Activated T-helper 17 cell treated with anti-CD3 and anti-CD28 coated beads, Interleukin-2, amount 50 U/mL, for 72 hours (primary cell): ENCODE measurements around the gene STARD8. TPM values are rescaled to one million over a fixed set of nuclear protein-coding genes. Genes with fewer than 3 reads are reported as not detected.
"Not testable (repeated sequence)": the region's sequence is repeated elsewhere in the genome, so short reads cannot be mapped to it uniquely, and the experiment has no call there.

ENCODE experiments used
- ATAC-seq: fragments of 150-1000 bp; cut with Tn5 transposase; replicated peaks from 2 replicates; pipeline ENCODE4 v1.10.0; 2021; ENCODE audit warnings: mild to moderate bottlenecking, moderate library complexity
- H3K27ac Mint-ChIP-seq: one replicate; pipeline ENCODE4 v1.8.0; 2022; ENCODE audit warnings: mixed read lengths
- H3K27me3 Mint-ChIP-seq: one replicate; pipeline ENCODE4 v1.8.0; 2022; ENCODE audit warnings: mixed read lengths
- H3K36me3 Mint-ChIP-seq: one replicate; pipeline ENCODE4 v1.8.0; 2022; ENCODE audit warnings: low read depth, mild to moderate bottlenecking, mixed read lengths
- H3K4me1 Mint-ChIP-seq: one replicate; pipeline ENCODE4 v1.8.0; 2022; ENCODE audit warnings: mixed read lengths
- H3K4me3 Mint-ChIP-seq: one replicate; pipeline ENCODE4 v1.8.0; 2022; ENCODE audit warnings: mild to moderate bottlenecking, mixed read lengths
- H3K9me3 Mint-ChIP-seq: one replicate; pipeline ENCODE4 v1.8.0; 2022; ENCODE audit warnings: mixed read lengths
- total RNA-seq, 2 donors: library from RNA; stranded (reverse); gene quantifications; one replicate each; pipeline ENCODE4 v1.2.3, GENCODE V29; 2022

STARD8 gene
- total RNA-seq, 2 donors from 2014 or later, result 0.52 to 1.8 TPM

DNA sequence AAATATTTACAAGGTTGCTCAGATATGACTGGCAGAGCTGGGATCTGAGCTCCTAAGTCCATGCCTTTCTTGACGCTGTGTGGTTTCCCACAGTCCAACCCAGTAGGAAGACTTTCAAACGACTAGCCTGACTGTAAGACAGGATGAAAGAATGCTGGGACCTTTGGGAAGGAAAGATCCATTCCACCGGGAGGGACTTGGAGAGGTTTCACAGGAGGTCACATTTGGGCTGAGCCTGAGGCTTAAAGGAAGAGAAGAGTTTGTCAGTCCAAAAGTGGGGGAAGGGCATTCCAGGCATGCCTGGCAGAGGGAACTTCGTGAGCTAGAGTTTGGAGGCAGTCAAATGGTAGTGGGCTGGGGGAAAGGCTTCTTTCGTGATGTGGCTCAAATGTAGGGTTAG is 1.5 kb downstream of the STARD8 start:
- Mint-ChIP-seq H3K4me1 (peaks cover 5% of the 10 kb centered on the region), H3K36me3 (no peaks in the 10 kb centered on the region), H3K9me3 (no peaks in the 10 kb centered on the region), H3K27me3 (peaks cover 13% of the 10 kb centered on the region), H3K27ac (no peak overlapping the region), H3K4me3 (no peak overlapping the region)
- no peak for ATAC-seq

DNA sequence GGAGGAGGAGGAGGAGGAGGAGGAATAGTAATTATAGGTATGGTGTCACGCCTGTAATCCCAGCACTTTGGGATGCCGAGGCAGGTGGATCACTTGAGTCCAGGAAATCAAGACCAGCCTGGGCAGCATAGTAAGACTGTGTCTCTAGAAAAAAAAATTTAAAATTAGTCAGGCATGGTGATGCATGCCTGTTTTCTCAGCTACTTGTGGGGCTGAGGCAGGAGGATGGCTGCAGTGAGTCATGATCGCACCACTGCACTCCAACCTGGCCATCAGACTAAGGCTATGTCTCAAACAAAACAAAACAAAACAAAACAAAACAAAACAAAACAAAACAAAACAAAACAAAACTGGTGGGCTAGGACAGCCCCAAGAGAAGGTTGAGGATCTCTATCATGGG is 3.0 kb downstream of the STARD8 start:
- no peak overlapping the region for H3K4me3 Mint-ChIP-seq
- H3K9me3 Mint-ChIP-seq, result no peaks in the 10 kb centered on the region
- ATAC-seq, result peak; percentile 48
- H3K36me3 Mint-ChIP-seq, result no peaks in the 10 kb centered on the region
- H3K4me1 Mint-ChIP-seq, result peaks cover 5% of the 10 kb centered on the region
- no peak overlapping the region for H3K27ac Mint-ChIP-seq
- H3K27me3 Mint-ChIP-seq, result peaks cover 13% of the 10 kb centered on the region

DNA sequence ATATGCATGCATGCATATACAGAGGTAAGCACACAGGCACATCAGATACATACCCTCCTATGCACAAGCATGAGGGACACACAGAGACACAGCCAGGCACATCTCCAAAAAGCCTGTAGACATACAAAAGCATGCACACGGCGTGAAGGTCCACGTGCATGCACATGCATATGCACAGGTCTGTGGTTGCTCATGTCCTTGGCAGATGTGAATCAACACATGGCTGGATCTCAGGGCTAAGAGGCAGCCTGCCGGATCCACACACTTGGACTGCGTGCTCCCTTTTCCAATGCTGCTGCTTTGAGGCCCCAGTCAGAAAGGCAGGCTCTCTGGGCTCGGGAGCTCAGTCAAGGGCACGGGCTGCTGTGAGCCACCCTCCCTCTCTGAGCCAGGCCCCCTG is 3.6 kb downstream of the STARD8 start:
- H3K36me3 Mint-ChIP-seq, result no peaks in the 10 kb centered on the region
- H3K9me3 Mint-ChIP-seq, result peaks cover 3% of the 10 kb centered on the region
- H3K4me3 Mint-ChIP-seq, result no peak overlapping the region
- no peak for ATAC-seq
- H3K4me1 Mint-ChIP-seq, result peaks cover 5% of the 10 kb centered on the region
- no peak overlapping the region for H3K27ac Mint-ChIP-seq
- peaks cover 16% of the 10 kb centered on the region for H3K27me3 Mint-ChIP-seq

DNA sequence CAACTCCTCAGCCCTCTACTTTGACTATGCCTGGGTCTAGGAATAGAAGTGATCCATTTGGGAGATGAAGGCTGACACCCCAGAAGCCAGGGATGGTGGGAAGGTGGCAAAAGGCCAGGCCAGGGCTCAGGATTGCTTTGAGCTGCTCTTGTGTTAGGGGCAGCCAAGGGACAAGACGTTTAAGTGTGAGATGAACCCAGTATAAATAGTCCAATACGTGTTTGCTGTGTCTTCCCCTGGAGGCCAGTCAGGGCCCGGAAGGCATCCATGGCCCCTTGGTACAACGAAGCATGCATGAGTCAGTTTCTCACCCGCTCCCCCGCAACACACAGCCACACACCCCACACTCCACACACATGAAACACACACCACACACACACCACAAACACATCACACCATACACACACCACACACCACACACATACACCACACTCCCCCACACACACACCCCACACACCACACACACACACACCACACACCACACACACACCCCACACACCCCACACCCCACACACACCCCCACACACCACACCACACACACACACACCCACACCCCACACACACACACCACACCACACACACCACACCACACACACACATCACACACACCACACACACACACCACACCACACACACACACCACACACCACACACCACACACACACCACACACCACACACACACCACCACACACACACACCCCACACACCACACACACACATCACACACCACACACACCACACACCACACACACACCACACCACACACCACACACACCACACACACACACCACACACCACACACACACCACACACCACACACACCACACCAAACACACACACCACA is 5.1 kb downstream of the STARD8 start:
- Mint-ChIP-seq H3K4me3 (no peak overlapping the region), H3K27ac (no peak overlapping the region), H3K27me3 (peaks cover 16% of the 10 kb centered on the region), H3K9me3 (peaks cover 3% of the 10 kb centered on the region), H3K36me3 (no peaks in the 10 kb centered on the region), H3K4me1 (peaks cover 5% of the 10 kb centered on the region)
- peak; percentile 18 for ATAC-seq

DNA sequence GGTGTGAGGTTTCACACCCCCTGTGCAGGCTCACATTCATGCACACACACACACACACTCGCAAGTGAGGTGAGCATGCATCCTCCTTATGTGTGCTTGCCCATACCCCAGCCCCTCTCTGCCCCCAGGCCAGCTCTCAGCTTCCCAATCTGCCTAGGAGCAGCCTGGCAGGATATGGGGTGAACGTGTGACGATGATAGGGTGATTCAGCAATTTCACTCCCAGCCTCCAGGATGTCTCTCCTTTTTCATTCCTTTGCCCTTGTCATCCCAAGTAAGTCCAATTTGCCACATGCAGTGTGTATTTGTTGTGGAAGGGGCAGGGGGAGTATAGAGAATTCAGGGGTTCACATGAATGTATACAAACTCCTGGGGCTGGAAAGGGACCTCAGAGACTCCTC is 7.2 kb downstream of the STARD8 start:
- no peaks in the 10 kb centered on the region for H3K36me3 Mint-ChIP-seq
- H3K4me3 Mint-ChIP-seq, result no peak overlapping the region
- H3K27me3 Mint-ChIP-seq, result peaks cover 8% of the 10 kb centered on the region
- peaks cover 3% of the 10 kb centered on the region for H3K9me3 Mint-ChIP-seq
- peaks cover 5% of the 10 kb centered on the region for H3K4me1 Mint-ChIP-seq
- ATAC-seq, result no peak
- H3K27ac Mint-ChIP-seq, result no peak overlapping the region

DNA sequence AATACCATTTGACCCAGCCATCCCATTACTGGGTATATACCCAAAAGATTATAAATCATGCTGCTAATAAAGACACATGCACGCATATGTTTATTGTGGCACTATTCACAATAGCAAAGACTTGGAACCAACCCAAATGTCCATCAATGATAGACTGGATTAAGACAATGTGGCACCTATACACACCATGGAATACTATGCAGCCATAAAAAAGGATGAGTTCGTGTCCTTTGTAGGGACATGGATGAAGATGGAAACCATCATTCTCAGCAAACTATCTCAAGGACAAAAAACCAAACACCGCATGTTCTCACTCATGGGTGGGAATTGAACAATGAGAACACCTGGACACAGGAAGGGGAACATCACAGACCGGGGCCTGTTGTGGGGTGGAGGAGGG is 9.0 kb downstream of the STARD8 start:
- not testable (repeated sequence) for H3K27me3 Mint-ChIP-seq, H3K4me1 Mint-ChIP-seq, H3K27ac Mint-ChIP-seq

DNA sequence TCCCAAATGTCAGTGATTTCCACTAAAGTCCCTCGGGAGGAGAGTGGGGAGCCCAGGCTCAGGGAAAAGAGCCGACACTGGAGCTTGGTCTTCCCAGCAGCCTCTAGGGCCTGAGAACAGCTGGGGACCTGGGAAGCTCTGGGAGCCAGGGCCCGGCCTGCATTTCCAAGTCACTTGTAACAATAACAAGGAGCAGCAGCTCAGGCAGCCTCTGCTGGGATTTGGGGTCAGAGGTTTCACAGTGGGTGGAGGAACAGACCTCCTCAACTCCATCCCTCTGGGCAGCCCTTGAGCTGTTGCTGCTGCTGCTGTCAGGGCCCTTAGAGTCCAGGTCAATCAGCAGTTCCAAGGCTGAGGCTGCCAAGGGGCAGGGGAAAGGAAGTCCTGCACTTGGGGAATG is 11.1 kb downstream of the STARD8 start:
- no peak for ATAC-seq
- Mint-ChIP-seq H3K27me3 (peaks cover 13% of the 10 kb centered on the region), H3K27ac (no peak overlapping the region), H3K9me3 (peaks cover 3% of the 10 kb centered on the region), H3K4me3 (no peak overlapping the region), H3K4me1 (peaks cover 2% of the 10 kb centered on the region), H3K36me3 (no peaks in the 10 kb centered on the region)

More for the DNA sequence above, 9.0 kb downstream of the STARD8 start:
- H3K36me3 Mint-ChIP-seq, H3K9me3 Mint-ChIP-seq, H3K4me3 Mint-ChIP-seq, ATAC-seq: not testable (repeated sequence)

DNA sequence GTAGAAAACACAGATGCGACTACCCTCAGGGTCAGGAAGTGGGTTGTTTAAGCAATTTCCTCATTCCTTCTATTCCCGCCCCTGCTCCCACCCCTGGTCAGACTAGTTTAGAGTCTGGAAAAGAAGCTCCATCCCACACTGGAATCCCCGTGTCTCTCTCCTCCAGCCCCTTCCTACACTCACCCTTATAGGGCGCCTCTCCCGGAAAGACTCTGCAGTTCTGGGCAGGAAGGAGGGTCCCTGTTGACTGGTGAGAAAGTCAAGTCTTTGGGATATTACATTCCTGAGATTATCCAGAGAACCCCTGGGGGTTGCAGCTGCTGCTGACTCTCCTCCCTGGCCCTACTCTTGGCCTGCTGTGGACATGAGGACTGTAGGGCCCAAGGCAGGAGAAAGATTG is 11.9 kb downstream of the STARD8 start:
- Mint-ChIP-seq H3K9me3 (peaks cover 3% of the 10 kb centered on the region), H3K36me3 (no peaks in the 10 kb centered on the region), H3K4me3 (no peak overlapping the region), H3K4me1 (no peaks in the 10 kb centered on the region), H3K27me3 (peaks cover 11% of the 10 kb centered on the region), H3K27ac (no peak overlapping the region)
- no peak for ATAC-seq

DNA sequence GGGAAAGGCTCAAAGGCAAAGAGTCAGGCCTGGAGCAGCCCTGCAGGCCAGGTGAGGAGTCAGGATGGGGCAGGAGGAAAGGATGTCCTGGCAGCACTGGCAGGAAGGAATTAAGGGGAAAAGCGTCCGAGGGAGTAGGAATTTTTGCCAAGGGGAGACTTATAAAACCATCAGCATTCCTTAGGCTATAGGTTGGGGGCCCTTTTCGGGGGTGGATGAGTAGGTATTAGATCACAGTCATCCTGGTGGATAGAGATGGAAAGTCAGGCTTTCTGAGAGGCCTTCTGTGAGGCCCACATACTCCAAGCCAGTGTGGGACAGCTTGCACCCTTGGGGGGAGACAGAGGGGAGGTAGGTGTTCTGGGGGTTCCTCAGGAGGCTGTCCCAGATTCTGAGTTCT is 12.3 kb downstream of the STARD8 start:
- H3K4me1 Mint-ChIP-seq, result no peaks in the 10 kb centered on the region
- peaks cover 11% of the 10 kb centered on the region for H3K27me3 Mint-ChIP-seq
- ATAC-seq, result no peak
- H3K27ac Mint-ChIP-seq, result no peak overlapping the region
- H3K4me3 Mint-ChIP-seq, result no peak overlapping the region
- no peaks in the 10 kb centered on the region for H3K36me3 Mint-ChIP-seq
- H3K9me3 Mint-ChIP-seq, result peaks cover 3% of the 10 kb centered on the region

DNA sequence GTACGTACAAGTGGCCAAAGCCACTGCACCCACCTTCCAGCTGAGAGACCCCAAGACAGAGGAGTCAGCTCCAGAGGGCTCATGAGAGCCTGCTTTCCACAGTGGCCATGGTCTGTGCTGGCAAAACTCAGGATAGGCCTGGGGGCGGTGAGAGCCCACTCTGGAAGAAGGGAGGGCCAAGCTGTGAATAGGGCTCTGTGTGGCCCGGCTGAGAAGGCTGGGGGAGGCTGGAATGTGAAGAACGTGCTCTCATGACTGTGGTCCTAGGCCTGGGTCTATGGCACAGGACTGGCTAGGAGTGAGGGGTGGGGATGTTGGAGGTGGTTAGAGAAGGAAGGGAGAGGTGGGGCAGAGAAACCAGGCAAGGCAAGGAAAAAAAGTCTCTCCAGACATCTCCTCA is 13.3 kb downstream of the STARD8 start:
- H3K27ac Mint-ChIP-seq, result no peak overlapping the region
- H3K36me3 Mint-ChIP-seq, result no peaks in the 10 kb centered on the region
- peaks cover 1% of the 10 kb centered on the region for H3K9me3 Mint-ChIP-seq
- H3K27me3 Mint-ChIP-seq, result peaks cover 10% of the 10 kb centered on the region
- H3K4me3 Mint-ChIP-seq, result no peak overlapping the region
- ATAC-seq, result no peak
- H3K4me1 Mint-ChIP-seq, result no peaks in the 10 kb centered on the region

DNA sequence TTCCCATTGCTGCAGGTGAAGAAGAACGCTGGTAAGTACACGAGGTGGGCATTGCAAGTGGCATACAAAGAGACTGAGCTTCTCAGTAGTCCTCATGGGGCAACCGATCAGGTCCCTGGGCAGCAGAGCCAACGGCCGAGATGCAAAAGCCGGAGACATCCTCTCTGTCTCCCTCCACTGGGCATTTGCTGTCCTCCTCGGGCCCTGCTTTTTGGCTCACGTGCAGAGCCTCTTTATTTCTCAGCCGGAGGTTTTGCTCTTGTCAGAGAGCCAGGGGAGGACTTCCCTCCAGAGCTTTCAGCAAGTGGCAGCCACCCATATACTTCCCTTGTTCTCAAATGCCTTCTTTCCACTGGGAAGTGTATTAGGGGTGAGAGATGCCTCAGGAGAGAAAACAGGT is 18.0 kb downstream of the STARD8 start:
- H3K9me3 Mint-ChIP-seq, result no peaks in the 10 kb centered on the region
- no peak overlapping the region for H3K4me3 Mint-ChIP-seq
- no peaks in the 10 kb centered on the region for H3K4me1 Mint-ChIP-seq
- peaks cover 8% of the 10 kb centered on the region for H3K27me3 Mint-ChIP-seq
- no peaks in the 10 kb centered on the region for H3K36me3 Mint-ChIP-seq
- H3K27ac Mint-ChIP-seq, result no peak overlapping the region
- ATAC-seq, result no peak

DNA sequence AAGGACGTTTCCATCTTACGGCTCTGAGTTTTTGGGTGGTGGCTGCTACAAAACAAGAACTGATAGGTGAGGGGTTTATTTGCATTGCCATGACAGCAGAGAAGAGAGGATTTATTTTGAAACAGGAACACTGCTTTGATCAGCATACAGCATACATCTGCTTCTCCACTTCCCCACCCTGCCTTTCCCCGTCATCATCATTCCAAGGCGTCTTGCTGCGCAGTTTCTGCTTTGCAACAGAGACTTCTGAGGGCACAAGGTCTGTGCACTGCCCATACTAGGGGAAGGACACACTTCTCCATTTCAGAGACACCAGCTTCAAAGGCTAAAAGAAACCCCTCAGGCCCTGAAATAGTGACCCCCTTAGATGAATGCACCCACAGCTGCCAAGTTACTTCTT is 19.1 kb downstream of the STARD8 start:
- Mint-ChIP-seq H3K9me3 (no peaks in the 10 kb centered on the region), H3K36me3 (no peaks in the 10 kb centered on the region), H3K27me3 (peaks cover 9% of the 10 kb centered on the region), H3K4me3 (no peak overlapping the region), H3K27ac (no peak overlapping the region), H3K4me1 (no peaks in the 10 kb centered on the region)
- ATAC-seq, result no peak

DNA sequence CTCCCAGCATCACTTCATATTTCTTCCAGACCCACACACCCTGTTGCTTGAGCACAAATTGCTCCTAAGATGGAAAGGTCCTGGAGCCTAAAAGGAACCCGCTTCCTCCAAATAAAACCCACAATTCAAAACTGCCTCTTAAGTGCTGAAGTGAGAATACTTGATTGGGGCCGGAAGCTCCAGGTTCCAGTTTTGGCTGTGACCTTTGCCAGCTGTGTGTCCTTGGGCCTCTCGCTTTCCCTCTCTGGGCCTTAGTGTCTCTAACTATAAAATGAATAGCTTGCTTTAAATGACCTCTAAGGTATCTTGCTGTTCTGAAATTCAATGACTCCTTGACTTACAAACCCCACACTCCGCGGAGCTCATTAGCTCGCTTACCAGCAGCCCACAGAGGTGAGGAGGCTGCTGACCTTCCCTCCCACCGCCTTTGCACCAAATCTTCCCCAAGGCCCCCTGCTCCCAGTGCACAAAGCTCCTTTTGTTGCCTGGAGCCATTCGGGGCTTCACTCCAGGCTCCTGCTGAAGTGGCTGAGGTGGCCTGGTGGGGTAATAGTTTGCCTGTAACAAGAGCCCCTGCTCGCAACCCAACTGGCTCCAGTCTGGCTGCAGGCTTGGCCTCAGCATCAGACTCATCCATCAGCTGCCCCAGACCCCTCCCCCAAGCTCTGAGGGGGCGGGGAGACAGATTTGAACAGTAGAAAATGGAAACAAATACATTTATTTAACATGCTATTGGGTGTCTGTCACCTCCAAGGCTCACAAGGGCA is 21.8 kb downstream of the STARD8 start:
- no peak for ATAC-seq
- H3K36me3 Mint-ChIP-seq, result no peaks in the 10 kb centered on the region
- no peak overlapping the region for H3K4me3 Mint-ChIP-seq
- no peaks in the 10 kb centered on the region for H3K4me1 Mint-ChIP-seq
- peaks cover 4% of the 10 kb centered on the region for H3K27me3 Mint-ChIP-seq
- no peak overlapping the region for H3K27ac Mint-ChIP-seq
- no peaks in the 10 kb centered on the region for H3K9me3 Mint-ChIP-seq

DNA sequence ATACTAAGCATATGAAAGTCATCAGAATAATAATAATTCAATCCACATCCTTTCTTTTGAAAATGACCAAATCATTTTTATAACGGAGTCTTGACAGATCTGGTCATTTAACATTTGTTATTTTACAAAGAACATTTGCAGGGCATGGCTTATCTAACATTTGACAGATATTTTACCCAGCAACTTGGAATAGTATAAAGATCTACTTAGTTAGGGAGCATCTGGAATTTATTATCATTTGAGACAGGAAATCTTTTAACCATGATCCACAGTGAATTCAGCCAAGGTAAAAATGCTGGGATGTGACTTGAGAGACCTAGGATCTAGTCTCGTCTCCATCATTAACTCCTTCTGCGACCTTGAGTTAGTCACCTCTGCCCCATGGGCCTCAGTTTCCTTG is 22.4 kb downstream of the STARD8 start:
- Mint-ChIP-seq H3K36me3 (no peaks in the 10 kb centered on the region), H3K4me3 (no peak overlapping the region), H3K9me3 (no peaks in the 10 kb centered on the region), H3K27ac (no peak overlapping the region), H3K27me3 (peaks cover 4% of the 10 kb centered on the region), H3K4me1 (no peaks in the 10 kb centered on the region)
- ATAC-seq, result no peak

DNA sequence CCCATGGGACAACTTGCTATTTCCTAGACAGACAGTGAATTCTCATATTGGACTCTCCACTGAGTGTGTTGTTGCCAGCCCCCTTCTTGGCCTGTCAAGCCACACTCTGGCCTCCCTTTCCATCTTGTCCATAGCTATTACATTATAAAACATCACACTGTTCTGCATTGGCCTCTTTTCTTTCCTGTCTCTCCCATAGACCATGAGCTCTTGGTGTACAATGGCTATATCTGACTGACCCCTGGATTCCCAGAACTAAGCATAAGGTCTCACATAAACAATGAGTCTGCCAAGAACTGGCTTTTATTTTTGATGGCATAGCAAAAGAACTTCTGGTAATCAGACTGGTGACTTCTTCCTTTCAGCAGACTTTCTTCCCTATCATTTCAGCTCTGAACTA is 23.8 kb downstream of the STARD8 start:
- Mint-ChIP-seq H3K4me1 (no peaks in the 10 kb centered on the region), H3K4me3 (no peak overlapping the region), H3K27ac (no peak overlapping the region), H3K9me3 (no peaks in the 10 kb centered on the region), H3K36me3 (no peaks in the 10 kb centered on the region), H3K27me3 (peaks cover 4% of the 10 kb centered on the region)
- ATAC-seq, result no peak
